RWPE1 (cell line): Measurements from ENCODE around the gene UBL3.
A peak's percentile ranks its signal among the peaks of the same experiment; 100 is the strongest.

Experiments
- CTCF ChIA-PET: fragments of 350-600 bp; sonication (Branson Sonifier 250); formaldehyde crosslinking; extraction: SDS; loops from one replicate; lab custom pipeline; 2021; lab: Yijun Ruan, JAX
- POLR2A ChIA-PET: fragments of 400-600 bp; formaldehyde crosslinking; extraction: SDS; loops from one replicate; lab custom pipeline; 2020; ENCODE audit warnings: antibody characterized with exemption; ENCODE audit not compliant: low non-redundant PET; lab: Yijun Ruan, JAX
- DNase-seq: peaks from one replicate; pipeline ENCODE4 v3.0.0; 2012; ENCODE audit warnings: low spot score
- H3K27ac ChIP-seq: fragments of 450-650 bp; 2 replicates; pipeline ENCODE4 v1.5.1; 2017
- TF ChIP-seq, protein P1 (sequence below): fragments of 450-650 bp; conservative IDR thresholded peaks from 2 replicates; pipeline ENCODE4 v1.5.1; 2017; ENCODE audit warnings: low read depth, mild to moderate bottlenecking

Gene UBL3, protein sequence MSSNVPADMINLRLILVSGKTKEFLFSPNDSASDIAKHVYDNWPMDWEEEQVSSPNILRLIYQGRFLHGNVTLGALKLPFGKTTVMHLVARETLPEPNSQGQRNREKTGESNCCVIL

DNA sequence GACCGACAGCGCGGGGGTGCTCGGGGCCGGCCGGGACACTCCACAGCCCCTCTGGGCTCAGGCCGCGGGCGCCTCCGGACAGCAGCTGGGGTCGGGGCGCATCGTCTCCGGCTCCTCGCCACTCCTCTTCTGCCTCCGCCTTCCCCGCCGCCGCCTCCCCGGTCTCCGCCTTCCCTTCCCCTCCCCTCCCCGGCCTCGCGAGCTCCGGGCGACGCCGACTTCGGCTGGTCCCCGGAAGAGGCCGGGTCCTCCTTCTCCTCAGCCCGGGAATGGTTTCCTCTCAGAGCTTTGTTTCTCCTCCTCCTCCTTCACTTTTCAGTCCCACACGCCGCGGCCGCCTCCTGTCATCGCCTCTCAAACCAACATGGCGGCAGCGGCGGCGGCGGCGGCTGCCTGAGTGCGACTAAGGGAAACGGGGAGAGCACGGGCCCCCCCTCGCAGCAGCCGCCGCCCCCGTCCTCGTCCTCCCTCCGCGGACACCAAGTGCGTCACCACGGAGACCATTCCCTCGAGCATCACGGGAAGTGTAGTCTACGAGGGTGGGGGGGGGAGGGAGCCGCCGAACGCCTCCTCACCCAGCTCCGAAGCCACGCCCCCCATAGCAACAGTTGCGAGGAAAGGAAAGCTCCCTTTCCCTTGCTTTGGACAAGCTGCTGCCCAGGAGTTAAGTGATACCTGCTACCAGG, at the start of gene UBL3:
TSS of gene UBL3 (minus strand) at position 405 of the 686 bp plus-strand sequence. CDS start 1,079 bp downstream, outside the sequence.
- H3K27ac ChIP-seq = peak within 1 kb of the TSS; percentile 96
- CTCF ChIA-PET = interaction anchor here (0.6 to 4.4 kb wide), 5 partner anchors 74 to 1202 kb away, joined by 3 to 23 read pairs (median 3); no protein-coding TSS in a partner anchor
- POLR2A ChIA-PET = interaction anchor here (0.6 to 1.1 kb wide), 7 partner anchors 8 to 1191 kb away, joined by 3 to 7 read pairs (median 4); partner anchors contain the start of gene POMP
- peak; percentile 97 for DNase-seq
- TF ChIP-seq, protein P1, sequence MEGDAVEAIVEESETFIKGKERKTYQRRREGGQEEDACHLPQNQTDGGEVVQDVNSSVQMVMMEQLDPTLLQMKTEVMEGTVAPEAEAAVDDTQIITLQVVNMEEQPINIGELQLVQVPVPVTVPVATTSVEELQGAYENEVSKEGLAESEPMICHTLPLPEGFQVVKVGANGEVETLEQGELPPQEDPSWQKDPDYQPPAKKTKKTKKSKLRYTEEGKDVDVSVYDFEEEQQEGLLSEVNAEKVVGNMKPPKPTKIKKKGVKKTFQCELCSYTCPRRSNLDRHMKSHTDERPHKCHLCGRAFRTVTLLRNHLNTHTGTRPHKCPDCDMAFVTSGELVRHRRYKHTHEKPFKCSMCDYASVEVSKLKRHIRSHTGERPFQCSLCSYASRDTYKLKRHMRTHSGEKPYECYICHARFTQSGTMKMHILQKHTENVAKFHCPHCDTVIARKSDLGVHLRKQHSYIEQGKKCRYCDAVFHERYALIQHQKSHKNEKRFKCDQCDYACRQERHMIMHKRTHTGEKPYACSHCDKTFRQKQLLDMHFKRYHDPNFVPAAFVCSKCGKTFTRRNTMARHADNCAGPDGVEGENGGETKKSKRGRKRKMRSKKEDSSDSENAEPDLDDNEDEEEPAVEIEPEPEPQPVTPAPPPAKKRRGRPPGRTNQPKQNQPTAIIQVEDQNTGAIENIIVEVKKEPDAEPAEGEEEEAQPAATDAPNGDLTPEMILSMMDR = no peak

DNA sequence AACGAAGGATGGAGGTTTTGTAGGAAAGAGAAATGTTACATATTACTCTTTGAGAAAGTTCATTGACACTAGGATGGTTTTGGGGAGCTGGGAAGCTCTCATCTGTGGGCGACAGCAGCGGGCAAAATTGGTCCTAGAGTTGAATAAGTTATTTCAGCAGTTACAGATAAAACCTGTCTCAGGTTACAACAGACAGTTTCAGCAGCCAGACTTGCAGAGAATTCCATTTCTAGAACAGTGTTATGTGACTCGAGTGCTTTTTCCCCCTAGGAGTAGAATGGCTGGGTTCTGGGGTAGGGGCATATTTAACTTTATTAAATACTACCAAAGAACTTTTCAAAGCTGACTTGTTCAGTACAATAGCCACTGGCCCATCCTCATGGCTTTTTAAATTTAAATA, 46.7 kb upstream of the UBL3 start:
- H3K27ac ChIP-seq = no peak overlapping the region
- CTCF ChIA-PET = interaction anchor here (0.6 to 0.8 kb wide), 2 partner anchors 131 to 218 kb away, joined by 3 to 4 read pairs; no protein-coding TSS in a partner anchor
- POLR2A ChIA-PET = no interaction called here
- no peak for DNase-seq
- TF ChIP-seq, protein P1 = no peak

DNA sequence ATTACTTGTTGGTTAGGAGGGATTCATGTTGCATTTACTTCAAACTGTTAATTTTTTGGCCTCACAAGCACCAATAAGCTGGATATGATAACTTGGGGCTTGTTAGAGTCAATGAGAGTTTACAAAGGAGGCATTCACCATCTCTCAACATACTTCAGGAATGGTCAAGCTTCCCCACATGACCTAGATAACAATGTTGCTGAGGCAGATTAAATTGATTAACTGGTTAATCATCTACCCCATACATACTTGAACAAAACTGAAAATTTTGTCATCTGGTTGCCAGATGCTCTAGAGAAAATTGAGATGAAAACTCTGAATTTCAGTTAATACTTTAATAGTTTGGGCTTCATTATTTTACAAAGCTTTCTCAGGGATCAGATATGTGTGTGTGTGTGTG, 43.0 kb upstream of the UBL3 start:
- no peak for DNase-seq
- H3K27ac ChIP-seq = no peak overlapping the region
- TF ChIP-seq, protein P1 = no peak
- POLR2A ChIA-PET = no interaction called here
- CTCF ChIA-PET = no interaction called here

DNA sequence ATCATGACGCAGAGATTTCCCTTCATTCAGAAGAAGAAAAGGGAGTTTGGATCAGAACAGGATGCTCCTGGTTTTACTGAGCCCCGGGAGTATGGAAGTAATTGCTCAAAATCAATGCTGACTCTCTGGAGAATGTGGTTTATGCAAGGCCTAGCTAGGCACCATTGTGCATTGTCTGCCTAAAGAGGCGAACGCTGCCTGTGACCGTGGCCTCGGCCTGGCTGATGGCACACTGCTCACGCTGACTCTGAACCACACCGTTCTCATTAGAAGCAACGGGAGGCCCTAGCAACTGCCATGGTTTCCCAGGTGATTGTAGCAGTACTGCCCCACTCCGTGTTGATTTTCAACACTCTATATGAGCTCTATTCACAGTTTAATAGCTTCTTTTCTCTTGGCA, 41.7 kb upstream of the UBL3 start:
- no peak for DNase-seq
- ChIA-PET POLR2A (no interaction called here), CTCF (no interaction called here)
- H3K27ac ChIP-seq = no peak overlapping the region
- TF ChIP-seq, protein P1 = no peak

DNA sequence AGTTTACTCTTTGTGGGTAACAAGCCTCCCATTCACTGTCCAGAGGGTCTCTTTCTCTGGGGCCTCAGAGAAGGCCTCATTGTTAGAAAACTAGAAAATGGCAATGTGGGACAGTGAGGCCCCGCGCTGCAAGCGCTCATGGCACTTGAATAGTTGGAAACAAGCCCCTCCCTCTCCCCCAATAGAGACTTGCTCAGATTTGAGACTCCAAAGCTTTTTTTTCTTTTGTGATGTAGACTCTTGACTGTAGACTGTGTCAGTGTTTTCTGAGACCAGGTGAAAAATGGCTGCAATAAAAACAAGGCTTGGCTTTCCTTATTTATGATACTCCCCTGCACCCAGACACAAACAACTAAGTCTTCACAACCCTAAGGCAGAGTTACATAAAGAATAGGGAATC, 38.7 kb upstream of the UBL3 start:
- CTCF ChIA-PET = interaction anchor here (0.5 kb wide), 1 partner anchor 59 kb away, joined by 3 read pairs; no protein-coding TSS in a partner anchor
- H3K27ac ChIP-seq = no peak overlapping the region
- no peak for DNase-seq
- POLR2A ChIA-PET = no interaction called here
- TF ChIP-seq, protein P1 = no peak

DNA sequence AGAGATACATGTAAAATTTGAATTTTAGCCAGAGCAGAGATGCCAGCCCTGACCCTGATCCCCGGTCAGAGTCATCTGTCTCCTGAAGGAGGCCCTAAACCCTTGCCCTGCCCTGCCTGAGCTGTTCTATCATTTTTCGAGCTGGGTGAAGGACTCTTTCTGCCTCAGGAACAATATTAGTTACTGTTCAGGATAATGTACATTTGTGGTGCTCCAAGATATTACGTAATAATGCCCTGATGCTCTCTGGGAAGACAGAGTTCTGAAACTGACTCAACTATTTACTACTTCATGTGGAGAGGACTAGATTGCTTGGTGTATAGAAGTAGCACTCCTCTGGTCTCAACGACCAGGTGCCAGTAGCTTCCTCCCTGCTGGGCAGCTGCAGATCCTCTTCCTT, 37.9 kb upstream of the UBL3 start:
- POLR2A ChIA-PET = no interaction called here
- no peak for DNase-seq
- TF ChIP-seq, protein P1 = no peak
- CTCF ChIA-PET = interaction anchor here (0.5 kb wide), 1 partner anchor 58 kb away, joined by 3 read pairs; no protein-coding TSS in a partner anchor
- H3K27ac ChIP-seq = no peak overlapping the region
